BLaER1 treated with 17β-estradiol and CSF1 and Interleukin-3, amounts not matched to agents 10 nM and 100 nM (cell line): ENCODE data around the gene KRT13.
A peak's percentile ranks its signal among the peaks of the same experiment; 100 is the strongest.

ENCODE experiments used
- H3K27ac ChIP-seq, 11 experiments: shearing (Covaris generic); formaldehyde crosslinking; 2 replicates each; pipeline ENCODE4 v1.8.1; 2022
- H3K27me3 ChIP-seq, 11 experiments: shearing (Covaris generic); formaldehyde crosslinking; 2 replicates each; pipeline ENCODE4 v1.8.1; 2022
- H3K36me3 ChIP-seq, 11 experiments: shearing (Covaris generic); formaldehyde crosslinking; 2 replicates each; pipeline ENCODE4 v1.8.1; 2022
- H3K4me1 ChIP-seq, 10 experiments: shearing (Covaris generic); formaldehyde crosslinking; 2 replicates each; pipeline ENCODE4 v1.8.1; 2022
- H3K4me2 ChIP-seq, 11 experiments: shearing (Covaris generic); formaldehyde crosslinking; 2 replicates each; pipeline ENCODE4 v1.8.1; 2022
- H3K4me3 ChIP-seq, 10 experiments: shearing (Covaris generic); formaldehyde crosslinking; 2 replicates each; pipeline ENCODE4 v1.8.1; 2022
- H3K9ac ChIP-seq, 11 experiments: shearing (Covaris generic); formaldehyde crosslinking; 2 replicates each; pipeline ENCODE4 v1.8.1; 2022
- H3K9me3 ChIP-seq, 11 experiments: shearing (Covaris generic); formaldehyde crosslinking; replicated peaks in 1 of 11; 2 replicates each; pipeline ENCODE4 v1.8.1; 2022
- H4K20me1 ChIP-seq, 11 experiments: shearing (Covaris generic); formaldehyde crosslinking; 2 replicates each; pipeline ENCODE4 v1.8.1; 2022
- Cebpa-rat ChIP-seq, 11 experiments: shearing (Covaris generic); IDR thresholded peaks; 2 replicates each; pipeline ENCODE4 v1.8.1; 2022

Gene KRT13

GRCh38 chr17:41468346-41468745, 37.1 kb downstream of the KRT13 start:
- no peak for TF ChIP-seq Cebpa-rat (IDR thresholded peaks at IDR 0.05)
- no peak overlapping the region for H3K4me3 ChIP-seq
- no peaks in the 10 kb centered on the region for H4K20me1 ChIP-seq
- peaks cover 0 to 9% (median 0%) of the 10 kb centered on the region in 10 experiments; a peak in 2 of 20 replicates for H3K4me1 ChIP-seq
- no peaks in the 10 kb centered on the region for H3K36me3 ChIP-seq
- H3K27me3 ChIP-seq: no peaks in the 10 kb centered on the region
- no peak overlapping the region for H3K9ac ChIP-seq
- H3K27ac ChIP-seq: no peak overlapping the region
- no peak overlapping the region for H3K4me2 ChIP-seq
- H3K9me3 ChIP-seq: peaks cover 13 to 43% (median 29%) of the 10 kb centered on the region in 11 experiments

DNA sequence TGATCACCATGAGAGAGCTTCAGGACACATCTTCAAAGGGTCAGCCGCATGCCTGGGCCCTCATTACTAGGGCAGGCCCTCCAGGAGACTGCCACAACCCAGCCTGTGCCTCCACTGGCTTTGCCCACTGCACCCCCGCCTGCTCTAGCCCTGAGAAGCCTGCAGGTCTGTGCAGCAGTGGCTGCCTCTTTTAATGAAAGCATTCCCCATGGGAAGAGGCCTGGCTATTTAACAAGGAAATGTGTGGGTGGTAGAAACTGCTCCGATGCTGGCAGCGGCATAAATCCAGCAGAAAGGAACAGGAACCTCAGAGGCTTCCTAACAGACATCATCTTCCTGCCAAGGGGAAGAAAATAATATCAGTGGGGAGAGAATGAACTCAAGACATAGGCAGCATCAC, 37.9 kb downstream of the KRT13 start:
- H3K27me3 ChIP-seq: no peaks in the 10 kb centered on the region
- H3K4me1 ChIP-seq: peaks cover 0 to 9% (median 0%) of the 10 kb centered on the region in 10 experiments; a peak in 2 of 20 replicates
- H3K9ac ChIP-seq: no peak overlapping the region
- H4K20me1 ChIP-seq: no peaks in the 10 kb centered on the region
- no peak for TF ChIP-seq Cebpa-rat (IDR thresholded peaks at IDR 0.05)
- peaks cover 13 to 38% (median 29%) of the 10 kb centered on the region in 11 experiments for H3K9me3 ChIP-seq
- H3K27ac ChIP-seq: no peak overlapping the region
- no peaks in the 10 kb centered on the region for H3K36me3 ChIP-seq
- H3K4me3 ChIP-seq: no peak overlapping the region
- no peak overlapping the region for H3K4me2 ChIP-seq

DNA sequence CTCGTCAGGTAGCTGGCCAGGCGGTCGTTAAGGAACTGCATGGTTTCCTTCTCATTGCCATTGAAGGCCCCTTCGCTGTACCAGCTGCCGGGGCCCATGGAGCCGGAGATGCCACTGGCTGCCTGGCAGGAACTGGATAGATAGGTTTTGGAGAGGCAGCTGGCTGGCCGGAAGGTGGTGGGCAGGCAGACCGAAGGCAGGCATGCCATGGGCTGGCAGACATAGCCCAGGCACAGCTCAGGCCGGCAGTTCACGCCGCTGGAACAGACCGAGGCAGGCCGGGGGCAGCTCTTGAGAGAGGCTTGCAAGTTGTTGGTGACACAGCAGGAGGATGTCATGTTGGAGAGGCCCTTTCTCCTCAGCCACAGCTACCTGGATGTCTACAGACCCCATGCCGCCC, 38.4 kb downstream of the KRT13 start, which contains the start of gene KRT32:
KRT32 (minus strand) TSS at position 399 of the 400 bp plus-strand sequence; CDS start at position 338, 61 bp downstream.
- peaks cover 9 to 32% (median 24%) of the 10 kb centered on the region in 11 experiments for H3K9me3 ChIP-seq
- no peaks in the 10 kb centered on the region for H3K36me3 ChIP-seq
- no peak within 1 kb of the TSS for H3K4me3 ChIP-seq
- H3K9ac ChIP-seq: no peak within 1 kb of the TSS
- H3K27me3 ChIP-seq: no peaks in the 10 kb centered on the region
- no peaks in the 10 kb centered on the region for H4K20me1 ChIP-seq
- peaks cover 0 to 9% (median 0%) of the 10 kb centered on the region in 10 experiments; a peak in 2 of 20 replicates for H3K4me1 ChIP-seq
- TF ChIP-seq Cebpa-rat (IDR thresholded peaks at IDR 0.05): no peak
- H3K27ac ChIP-seq: no peak within 1 kb of the TSS
- no peak within 1 kb of the TSS for H3K4me2 ChIP-seq

GRCh38 chr17:41464682-41465081, 40.7 kb downstream of the KRT13 start:
- H4K20me1 ChIP-seq: no peaks in the 10 kb centered on the region
- H3K4me3 ChIP-seq: no peak overlapping the region
- H3K4me1 ChIP-seq: peaks cover 0 to 9% (median 0%) of the 10 kb centered on the region in 10 experiments; a peak in 2 of 20 replicates
- no peak overlapping the region for H3K9ac ChIP-seq
- peak overlapping the region in 2 of 11 experiments; percentile 2 to 15; a peak in 2 of 22 replicates for H3K4me2 ChIP-seq
- H3K9me3 ChIP-seq: peaks cover 0 to 23% (median 16%) of the 10 kb centered on the region in 11 experiments; a peak in 16 of 22 replicates
- no peak overlapping the region for H3K27ac ChIP-seq
- TF ChIP-seq Cebpa-rat (IDR thresholded peaks at IDR 0.05): no peak
- no peaks in the 10 kb centered on the region for H3K36me3 ChIP-seq
- no peaks in the 10 kb centered on the region for H3K27me3 ChIP-seq

DNA sequence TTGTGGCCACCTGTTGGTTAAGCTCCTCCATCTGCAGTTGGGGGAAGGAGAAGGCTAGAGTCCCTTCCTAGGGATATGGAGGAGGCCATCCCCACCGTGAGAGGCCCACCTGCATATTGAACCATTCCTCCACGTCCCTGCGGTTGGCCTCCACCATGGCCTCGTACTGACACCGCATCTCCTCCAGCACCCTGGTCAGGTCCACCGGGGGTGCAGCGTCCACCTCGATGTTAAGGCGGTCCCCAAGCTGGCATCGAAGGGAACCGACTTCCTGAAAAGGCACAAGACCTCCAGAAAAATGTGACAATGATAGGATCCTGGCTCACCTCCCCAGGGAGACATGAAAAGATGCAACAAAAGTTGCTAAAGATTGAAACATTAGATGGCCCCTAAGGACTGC, 41.2 kb downstream of the KRT13 start:
- no peaks in the 10 kb centered on the region for H4K20me1 ChIP-seq
- no peak overlapping the region for H3K4me3 ChIP-seq
- peaks cover 0 to 23% (median 16%) of the 10 kb centered on the region in 11 experiments; a peak in 16 of 22 replicates for H3K9me3 ChIP-seq
- H3K36me3 ChIP-seq: no peaks in the 10 kb centered on the region
- TF ChIP-seq Cebpa-rat (IDR thresholded peaks at IDR 0.05): no peak
- H3K9ac ChIP-seq: no peak overlapping the region
- H3K27ac ChIP-seq: no peak overlapping the region
- peaks cover 0 to 9% (median 0%) of the 10 kb centered on the region in 10 experiments; a peak in 2 of 20 replicates for H3K4me1 ChIP-seq
- no peaks in the 10 kb centered on the region for H3K27me3 ChIP-seq
- H3K4me2 ChIP-seq: no peak overlapping the region

- H3K9ac ChIP-seq: no peak overlapping the region
Observed at GRCh38 chr17:41463746-41464145, 41.7 kb downstream of the KRT13 start.

GRCh38 chr17:41462705-41463104, 42.7 kb downstream of the KRT13 start:
- Histone ChIP-seq H3K9me3 (peaks cover 0 to 10% (median 4%) of the 10 kb centered on the region in 11 experiments; a peak in 12 of 22 replicates), H3K9ac (no peak overlapping the region), H3K27me3 (no peaks in the 10 kb centered on the region), H4K20me1 (no peaks in the 10 kb centered on the region), H3K4me3 (no peak overlapping the region), H3K27ac (no peak overlapping the region), H3K36me3 (no peaks in the 10 kb centered on the region), H3K4me1 (peaks cover 0 to 9% (median 0%) of the 10 kb centered on the region in 10 experiments; a peak in 2 of 20 replicates), H3K4me2 (no peak overlapping the region)
- TF ChIP-seq Cebpa-rat (IDR thresholded peaks at IDR 0.05): no peak

More at GRCh38 chr17:41463746-41464145, 41.7 kb downstream of the KRT13 start:
- peaks cover 0 to 21% (median 14%) of the 10 kb centered on the region in 11 experiments; a peak in 16 of 22 replicates for H3K9me3 ChIP-seq
- peaks cover 0 to 9% (median 0%) of the 10 kb centered on the region in 10 experiments; a peak in 2 of 20 replicates for H3K4me1 ChIP-seq
- TF ChIP-seq Cebpa-rat (IDR thresholded peaks at IDR 0.05): no peak
- no peak overlapping the region for H3K27ac ChIP-seq
- H4K20me1 ChIP-seq: no peaks in the 10 kb centered on the region
- H3K4me3 ChIP-seq: no peak overlapping the region
- H3K4me2 ChIP-seq: no peak overlapping the region
- H3K27me3 ChIP-seq: no peaks in the 10 kb centered on the region
- no peaks in the 10 kb centered on the region for H3K36me3 ChIP-seq

- H3K9ac ChIP-seq: no peak overlapping the region
Observed at GRCh38 chr17:41457676-41458075, 47.7 kb downstream of the KRT13 start.

DNA sequence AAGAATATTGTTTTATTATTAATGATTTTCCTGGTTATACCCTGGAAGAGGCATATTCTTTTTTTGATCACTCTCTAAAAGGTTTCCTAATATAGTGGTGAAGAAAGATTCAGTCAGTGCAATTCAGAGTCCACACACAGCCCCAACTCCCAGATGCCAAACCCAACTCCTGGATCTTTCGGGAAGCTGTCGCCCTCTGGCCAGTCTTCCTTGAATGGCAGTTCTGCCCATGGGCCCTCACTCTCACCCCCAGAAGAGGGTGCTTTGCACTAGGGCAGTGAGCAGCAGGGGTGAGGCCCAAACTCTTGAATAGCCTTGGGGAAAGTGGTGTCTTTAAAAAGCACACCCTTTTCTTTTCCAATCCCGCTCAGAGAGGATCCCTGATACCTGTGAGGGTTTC, 49.2 kb downstream of the KRT13 start:
- no peaks in the 10 kb centered on the region for H3K36me3 ChIP-seq
- no peak overlapping the region for H3K27ac ChIP-seq
- H3K4me3 ChIP-seq: no peak overlapping the region
- no peak overlapping the region for H3K9ac ChIP-seq
- no peak for TF ChIP-seq Cebpa-rat (IDR thresholded peaks at IDR 0.05)
- no peaks in the 10 kb centered on the region for H4K20me1 ChIP-seq
- H3K4me2 ChIP-seq: no peak overlapping the region
- no peaks in the 10 kb centered on the region for H3K27me3 ChIP-seq
- 0 out of 20 replicates have a peak, but pooled peaks cover 0 to 5% (median 0%) of the 10 kb centered on the region in 10 experiments for H3K4me1 ChIP-seq
- peaks cover 0 to 11% (median 0%) of the 10 kb centered on the region in 11 experiments; a peak in 2 of 22 replicates for H3K9me3 ChIP-seq

More at GRCh38 chr17:41457676-41458075, 47.7 kb downstream of the KRT13 start:
- TF ChIP-seq Cebpa-rat (IDR thresholded peaks at IDR 0.05): no peak
- no peaks in the 10 kb centered on the region for H4K20me1 ChIP-seq
- no peaks in the 10 kb centered on the region for H3K36me3 ChIP-seq
- no peak overlapping the region for H3K27ac ChIP-seq
- H3K4me1 ChIP-seq: no peaks in the 10 kb centered on the region
- H3K4me3 ChIP-seq: no peak overlapping the region
- H3K9me3 ChIP-seq: no peaks in the 10 kb centered on the region
- H3K27me3 ChIP-seq: no peaks in the 10 kb centered on the region
- no peak overlapping the region for H3K4me2 ChIP-seq

GRCh38 chr17:41455236-41455635, 50.2 kb downstream of the KRT13 start:
- Histone ChIP-seq H3K4me1 (0 out of 20 replicates have a peak, but pooled peaks cover 0 to 5% (median 0%) of the 10 kb centered on the region in 10 experiments), H4K20me1 (no peaks in the 10 kb centered on the region), H3K27me3 (no peaks in the 10 kb centered on the region), H3K4me2 (no peak overlapping the region), H3K27ac (no peak overlapping the region), H3K9ac (no peak overlapping the region), H3K36me3 (no peaks in the 10 kb centered on the region), H3K9me3 (peaks cover 0 to 18% (median 5%) of the 10 kb centered on the region in 11 experiments; a peak in 2 of 22 replicates), H3K4me3 (no peak overlapping the region)
- TF ChIP-seq Cebpa-rat (IDR thresholded peaks at IDR 0.05): no peak
